Measurements from ENCODE around the gene NR2C1.
"Not testable (repeated sequence)": the region's sequence is repeated elsewhere in the genome, so short reads cannot be mapped to it uniquely, and the experiment has no call there.

The NR2C1 gene

GRCh38 chr12:95100264-95101190 is 27.1 kb upstream of the NR2C1 start:
- no peaks in the 10 kb centered on the region for H3K9me3 Mint-ChIP-seq
- no peaks in the 10 kb centered on the region for H3K36me3 Mint-ChIP-seq (ENCODE audit: low read depth)
- H3K27ac Mint-ChIP-seq, result no peak overlapping the region
- ATAC-seq, result no peak
- no peaks in the 10 kb centered on the region for H3K27me3 Mint-ChIP-seq
- peaks cover 13% of the 10 kb centered on the region for H3K4me1 Mint-ChIP-seq
- no peak for DNase-seq
- H3K4me3 Mint-ChIP-seq, result no peak overlapping the region

- no peak overlapping the region for H3K4me3 Mint-ChIP-seq
- H3K27ac Mint-ChIP-seq, result no peak overlapping the region
- no peaks in the 10 kb centered on the region for H3K36me3 Mint-ChIP-seq (ENCODE audit: low read depth)
- H3K27me3 Mint-ChIP-seq, result peaks cover 1% of the 10 kb centered on the region
- H3K4me1 Mint-ChIP-seq, result peaks cover 13% of the 10 kb centered on the region
- no peaks in the 10 kb centered on the region for H3K9me3 Mint-ChIP-seq
- DNase-seq, result no peak
- ATAC-seq, result no peak
These were observed 25.9 kb upstream of the NR2C1 start for GRCh38 chr12:95099270-95099790.

- Mint-ChIP-seq H3K4me3 (no peak overlapping the region), H3K4me1 (no peaks in the 10 kb centered on the region), H3K9me3 (no peaks in the 10 kb centered on the region), H3K36me3 (ENCODE audit: low read depth) (no peaks in the 10 kb centered on the region), H3K27me3 (peaks cover 1% of the 10 kb centered on the region), H3K27ac (no peak overlapping the region)
- ATAC-seq (no peak), DNase-seq (no peak)
These were observed 23.4 kb upstream of the NR2C1 start for GRCh38 chr12:95096852-95097251.

- Mint-ChIP-seq H3K36me3 (ENCODE audit: low read depth) (no peaks in the 10 kb centered on the region), H3K27ac (no peak overlapping the region), H3K4me1 (no peaks in the 10 kb centered on the region), H3K27me3 (peaks cover 1% of the 10 kb centered on the region), H3K9me3 (no peaks in the 10 kb centered on the region), H3K4me3 (no peak overlapping the region)
- no peak for DNase-seq
- ATAC-seq, result no peak
These were observed 23.0 kb upstream of the NR2C1 start for GRCh38 chr12:95096378-95096777.

- not testable (repeated sequence) for H3K9me3 Mint-ChIP-seq; H3K27ac Mint-ChIP-seq; H3K27me3 Mint-ChIP-seq; H3K4me1 Mint-ChIP-seq; H3K36me3 Mint-ChIP-seq (ENCODE audit: low read depth); DNase-seq; ATAC-seq; H3K4me3 Mint-ChIP-seq
These were observed 22.4 kb upstream of the NR2C1 start for GRCh38 chr12:95095866-95096265.

GRCh38 chr12:95089462-95089861 is 16.0 kb upstream of the NR2C1 start:
- Mint-ChIP-seq H3K4me1 (peaks cover 6% of the 10 kb centered on the region), H3K27ac (no peak overlapping the region), H3K36me3 (ENCODE audit: low read depth) (no peaks in the 10 kb centered on the region), H3K4me3 (no peak overlapping the region), H3K9me3 (no peaks in the 10 kb centered on the region), H3K27me3 (peaks cover 2% of the 10 kb centered on the region)
- DNase-seq (no peak), ATAC-seq (no peak)

GRCh38 chr12:95088379-95088778 is 15.0 kb upstream of the NR2C1 start:
- Mint-ChIP-seq H3K36me3 (ENCODE audit: low read depth) (no peaks in the 10 kb centered on the region), H3K4me3 (no peak overlapping the region), H3K9me3 (no peaks in the 10 kb centered on the region), H3K27ac (no peak overlapping the region), H3K4me1 (peaks cover 6% of the 10 kb centered on the region), H3K27me3 (peaks cover 2% of the 10 kb centered on the region)
- DNase-seq (no peak), ATAC-seq (no peak)

- Mint-ChIP-seq H3K36me3 (ENCODE audit: low read depth) (no peaks in the 10 kb centered on the region), H3K4me1 (peaks cover 6% of the 10 kb centered on the region), H3K27me3 (peaks cover 2% of the 10 kb centered on the region), H3K9me3 (no peaks in the 10 kb centered on the region), H3K4me3 (no peak overlapping the region), H3K27ac (no peak overlapping the region)
- DNase-seq (no peak), ATAC-seq (peak; percentile 43)
These were observed 12.2 kb upstream of the NR2C1 start for GRCh38 chr12:95085612-95086011.

GRCh38 chr12:95083938-95084337 is 10.5 kb upstream of the NR2C1 start:
- ATAC-seq (no peak), DNase-seq (no peak)
- no peaks in the 10 kb centered on the region for H3K36me3 Mint-ChIP-seq (ENCODE audit: low read depth)
- H3K27me3 Mint-ChIP-seq, result no peaks in the 10 kb centered on the region
- H3K27ac Mint-ChIP-seq, result no peak overlapping the region
- no peak overlapping the region for H3K4me3 Mint-ChIP-seq
- no peaks in the 10 kb centered on the region for H3K9me3 Mint-ChIP-seq
- peaks cover 6% of the 10 kb centered on the region for H3K4me1 Mint-ChIP-seq

GRCh38 chr12:95083471-95083870 is 10.1 kb upstream of the NR2C1 start:
- no peaks in the 10 kb centered on the region for H3K36me3 Mint-ChIP-seq (ENCODE audit: low read depth)
- DNase-seq, result no peak

GRCh38 chr12:95077341-95077740 is 3.9 kb upstream of the NR2C1 start:
- Mint-ChIP-seq H3K27ac (no peak overlapping the region), H3K27me3 (no peaks in the 10 kb centered on the region), H3K9me3 (no peaks in the 10 kb centered on the region), H3K4me3 (no peak overlapping the region), H3K4me1 (peaks cover 8% of the 10 kb centered on the region), H3K36me3 (ENCODE audit: low read depth) (no peaks in the 10 kb centered on the region)
- no peak for ATAC-seq
- no peak for DNase-seq

More at GRCh38 chr12:95083471-95083870, 10.1 kb upstream of the NR2C1 start:
- ATAC-seq, result no peak
- no peak overlapping the region for H3K4me3 Mint-ChIP-seq
- H3K27ac Mint-ChIP-seq, result no peak overlapping the region
- peaks cover 6% of the 10 kb centered on the region for H3K4me1 Mint-ChIP-seq
- H3K27me3 Mint-ChIP-seq, result no peaks in the 10 kb centered on the region
- no peaks in the 10 kb centered on the region for H3K9me3 Mint-ChIP-seq

- Mint-ChIP-seq H3K4me1 (peaks cover 11% of the 10 kb centered on the region), H3K9me3 (no peaks in the 10 kb centered on the region), H3K27me3 (no peaks in the 10 kb centered on the region), H3K4me3 (no peak overlapping the region), H3K27ac (no peak overlapping the region), H3K36me3 (ENCODE audit: low read depth) (no peaks in the 10 kb centered on the region)
- DNase-seq (no peak), ATAC-seq (no peak)
These were observed 1.3 kb upstream of the NR2C1 start for GRCh38 chr12:95074766-95075165.

- Mint-ChIP-seq H3K9me3 (no peaks in the 10 kb centered on the region), H3K4me3 (peak overlapping the region; percentile 86), H3K27me3 (no peaks in the 10 kb centered on the region), H3K36me3 (ENCODE audit: low read depth) (no peaks in the 10 kb centered on the region), H3K27ac (peak overlapping the region; percentile 81), H3K4me1 (peaks cover 17% of the 10 kb centered on the region)
- ATAC-seq (no peak), DNase-seq (no peak)
These were observed 491 bp upstream of the NR2C1 start for GRCh38 chr12:95073698-95074520.

GRCh38 chr12:95070378-95070777 is 3.0 kb downstream of the NR2C1 start:
- Mint-ChIP-seq H3K9me3 (no peaks in the 10 kb centered on the region), H3K4me3 (no peak overlapping the region), H3K27me3 (no peaks in the 10 kb centered on the region), H3K36me3 (ENCODE audit: low read depth) (peaks cover 9% of the 10 kb centered on the region), H3K27ac (no peak overlapping the region), H3K4me1 (peaks cover 17% of the 10 kb centered on the region)
- ATAC-seq, result no peak
- DNase-seq, result no peak

Measured in activated naive CD8-positive, alpha-beta T cell treated with anti-CD3 and anti-CD28 coated beads, Interleukin-2, amount 50 U/mL, for 24 hours (primary cell).